ENCODE measurements around the gene GALC.

GALC gene

DNA sequence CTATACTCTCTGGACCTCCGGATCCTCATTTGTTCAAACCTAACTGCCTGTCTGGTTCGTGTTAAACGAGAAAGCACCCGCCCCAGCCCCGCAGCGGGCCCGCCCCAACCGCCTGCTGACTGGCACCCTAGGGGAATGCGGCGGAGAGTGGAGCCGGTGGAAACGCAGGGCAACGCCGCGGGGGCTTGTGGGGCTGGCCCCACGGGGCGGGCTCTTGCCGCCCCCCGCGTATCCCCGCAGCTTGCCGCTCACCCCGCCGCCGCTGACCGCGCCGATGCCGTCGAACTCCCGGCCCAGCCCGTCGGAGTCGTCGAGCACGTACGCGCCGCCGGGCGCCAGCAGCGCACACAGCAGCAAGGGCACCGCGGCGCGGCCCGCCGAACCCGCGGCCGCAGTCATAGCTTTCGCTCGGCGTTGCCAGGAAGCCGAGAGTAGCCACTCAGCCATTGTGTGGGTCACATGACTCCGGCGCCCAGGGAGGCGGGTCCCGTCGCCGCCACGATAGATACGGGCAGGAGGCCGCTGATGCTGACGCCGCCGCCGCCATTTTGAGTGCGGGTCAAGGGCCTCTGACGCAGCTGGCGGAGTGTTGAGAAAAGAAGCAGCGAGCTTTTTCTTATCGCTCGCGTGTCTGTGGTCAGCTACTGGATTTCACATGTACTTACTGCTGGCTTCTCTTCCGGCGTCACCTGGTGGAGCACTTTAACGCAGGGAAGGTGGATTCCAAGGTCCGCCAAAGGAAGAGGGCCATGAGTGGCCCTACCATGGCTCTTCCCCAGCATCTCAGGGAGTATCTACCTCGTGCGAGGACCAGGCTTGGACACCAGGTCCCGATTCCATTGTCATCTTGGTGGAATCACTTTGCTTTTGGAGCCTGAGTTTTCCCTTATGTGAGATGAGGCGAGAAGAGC is at the start of gene GALC:
Gene GALC, minus strand, starts transcription at position 465 of the 911 bp plus-strand sequence. Its CDS starts 18 bp downstream, at position 447.
- Histone ChIP-seq H3K27ac (peak within 1 kb of the TSS; percentile 90), H3K9me3 (ENCODE audit: control insufficient read depth, low read length) (no peaks in the 10 kb centered on the region), H3K9ac (peak within 1 kb of the TSS; percentile 61), H3K4me1 (peaks cover 9% of the 10 kb centered on the region), H3K79me2 (no peaks in the 10 kb centered on the region), H3K4me2 (ENCODE audit: low read length) (peak within 1 kb of the TSS; percentile 62), H3K27me3 (ENCODE audit: control insufficient read depth, insufficient read depth, low read length) (no peaks in the 10 kb centered on the region), H3K36me3 (ENCODE audit: control insufficient read depth, insufficient read depth, low read length) (no peaks in the 10 kb centered on the region), H2AFZ (peak within 1 kb of the TSS; percentile 100), H3K4me3 (ENCODE audit: low read depth, low read length) (peak within 1 kb of the TSS; percentile 70)
- TF ChIP-seq CTCF (IDR thresholded peaks at IDR 0.05), result no peak

DNA sequence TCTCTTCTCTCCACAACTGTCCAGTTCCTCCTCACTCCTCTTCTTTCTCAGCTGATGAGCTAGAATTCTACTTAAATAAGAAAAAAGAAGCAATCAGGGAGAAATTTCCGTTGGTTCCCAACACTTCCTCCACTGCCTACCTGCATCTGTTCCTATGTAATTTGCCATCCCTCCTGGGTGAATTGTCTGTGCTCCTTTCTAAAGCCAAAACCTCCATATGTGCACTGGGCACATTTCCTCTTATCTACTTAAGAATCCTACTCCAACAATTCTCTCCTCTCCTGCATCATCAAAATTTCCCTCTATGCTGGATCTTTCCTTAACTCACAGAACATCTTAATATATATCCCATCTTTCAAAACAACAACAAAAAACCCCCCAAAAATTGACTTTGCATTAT is 47.2 kb upstream of the GALC start:
- Histone ChIP-seq H3K9me3 (ENCODE audit: control insufficient read depth, low read length) (no peaks in the 10 kb centered on the region), H3K27ac (no peak overlapping the region), H2AFZ (no peak overlapping the region), H3K36me3 (ENCODE audit: control insufficient read depth, insufficient read depth, low read length) (no peaks in the 10 kb centered on the region), H3K4me1 (no peaks in the 10 kb centered on the region), H3K4me2 (ENCODE audit: low read length) (no peak overlapping the region), H3K4me3 (ENCODE audit: low read depth, low read length) (no peak overlapping the region), H3K9ac (no peak overlapping the region), H3K79me2 (no peaks in the 10 kb centered on the region), H3K27me3 (ENCODE audit: control insufficient read depth, insufficient read depth, low read length) (no peaks in the 10 kb centered on the region)
- TF ChIP-seq CTCF (IDR thresholded peaks at IDR 0.05), result no peak

GRCh38 chr14:88039197-88039596 is 46.2 kb upstream of the GALC start:
- Histone ChIP-seq H3K36me3 (ENCODE audit: control insufficient read depth, insufficient read depth, low read length) (no peaks in the 10 kb centered on the region), H3K4me2 (ENCODE audit: low read length) (no peak overlapping the region), H3K4me3 (ENCODE audit: low read depth, low read length) (no peak overlapping the region), H3K4me1 (no peaks in the 10 kb centered on the region), H3K27ac (no peak overlapping the region), H3K9me3 (ENCODE audit: control insufficient read depth, low read length) (no peaks in the 10 kb centered on the region), H3K27me3 (ENCODE audit: control insufficient read depth, insufficient read depth, low read length) (no peaks in the 10 kb centered on the region), H3K79me2 (no peaks in the 10 kb centered on the region), H3K9ac (no peak overlapping the region), H2AFZ (no peak overlapping the region)
- TF ChIP-seq CTCF (IDR thresholded peaks at IDR 0.05), result no peak

- Histone ChIP-seq H3K4me1 (no peaks in the 10 kb centered on the region), H3K27me3 (ENCODE audit: control insufficient read depth, insufficient read depth, low read length) (no peaks in the 10 kb centered on the region), H3K27ac (no peak overlapping the region), H3K36me3 (ENCODE audit: control insufficient read depth, insufficient read depth, low read length) (no peaks in the 10 kb centered on the region), H3K9ac (no peak overlapping the region), H2AFZ (no peak overlapping the region), H3K4me3 (ENCODE audit: low read depth, low read length) (no peak overlapping the region), H3K79me2 (no peaks in the 10 kb centered on the region), H3K9me3 (ENCODE audit: control insufficient read depth, low read length) (no peaks in the 10 kb centered on the region), H3K4me2 (ENCODE audit: low read length) (no peak overlapping the region)
- no peak for TF ChIP-seq CTCF (IDR thresholded peaks at IDR 0.05)
These were observed 44.3 kb upstream of the GALC start for GRCh38 chr14:88037325-88037724.

DNA sequence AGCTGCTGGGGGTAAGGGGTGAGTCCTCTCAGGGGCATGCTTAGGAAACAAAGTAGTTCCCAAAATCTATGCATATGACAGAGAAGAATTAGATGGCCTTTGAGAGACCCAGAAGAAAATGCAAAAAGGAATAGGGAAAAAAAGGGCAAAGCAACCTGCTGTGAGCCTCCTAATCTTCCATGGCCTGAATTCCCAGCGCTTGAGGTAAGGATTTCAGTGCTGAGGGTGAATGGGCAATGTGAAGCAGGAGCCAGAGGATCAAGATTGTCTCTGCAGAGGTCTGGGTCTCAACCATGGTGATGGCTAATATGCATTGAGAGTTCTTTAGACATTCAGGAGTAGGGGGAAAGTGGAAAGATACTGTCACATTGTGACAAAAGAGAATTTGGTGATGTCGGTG is 43.4 kb upstream of the GALC start:
- Histone ChIP-seq H3K4me3 (ENCODE audit: low read depth, low read length) (no peak overlapping the region), H3K27ac (no peak overlapping the region), H2AFZ (no peak overlapping the region), H3K4me2 (ENCODE audit: low read length) (no peak overlapping the region), H3K79me2 (no peaks in the 10 kb centered on the region), H3K9ac (no peak overlapping the region), H3K9me3 (ENCODE audit: control insufficient read depth, low read length) (no peaks in the 10 kb centered on the region), H3K4me1 (no peaks in the 10 kb centered on the region), H3K36me3 (ENCODE audit: control insufficient read depth, insufficient read depth, low read length) (no peaks in the 10 kb centered on the region), H3K27me3 (ENCODE audit: control insufficient read depth, insufficient read depth, low read length) (no peaks in the 10 kb centered on the region)
- no peak for TF ChIP-seq CTCF (IDR thresholded peaks at IDR 0.05)
